ENCODE data around the gene MUC21. TPM values are rescaled to one million over a fixed set of nuclear protein-coding genes. Genes with fewer than 3 reads are reported as not detected.

Gene MUC21
- total and polyA plus RNA-seq, 2 donors (not counting 3 experiments of a cell fraction or from before 2014, with no cell fraction given): not detected

DNA sequence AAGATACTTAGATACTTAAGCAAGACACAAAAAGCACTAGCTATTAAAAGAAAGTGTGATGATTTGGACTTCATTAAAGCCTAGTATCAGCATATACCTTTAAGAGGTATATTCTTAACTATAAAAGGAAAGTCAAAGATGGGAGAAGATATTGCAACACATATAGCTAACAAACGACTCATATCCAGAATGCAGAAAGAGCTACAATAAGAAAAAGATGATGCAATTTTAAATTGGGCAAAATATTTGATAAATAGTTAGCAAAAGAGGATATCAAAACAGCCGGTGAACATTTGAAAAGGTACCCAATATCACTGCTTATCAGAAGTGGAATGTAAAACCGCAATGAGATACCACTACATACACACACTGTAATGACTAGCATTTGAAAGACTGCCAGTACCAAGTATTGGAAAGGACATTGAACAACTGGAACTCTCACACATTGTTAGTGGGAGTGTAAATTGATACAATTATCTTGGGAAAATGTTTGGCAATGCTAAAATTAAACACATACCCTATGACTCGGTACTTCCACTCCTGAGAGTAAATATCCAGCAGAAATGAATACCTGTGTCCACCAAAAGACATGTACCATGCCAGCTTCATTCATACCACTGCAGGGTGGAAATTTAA lies 52.5 kb downstream of the MUC21 start:
- Histone ChIP-seq H3K4me3 (replicated peaks in 1 of 3; ENCODE audit: insufficient read depth in 1 of 3, low read depth in 1 of 3, low read length in 3 of 3) (no peak overlapping the region), H3K27me3 (ENCODE audit: control insufficient read depth in 2 of 2, insufficient read depth in 2 of 2, low read length in 2 of 2) (peaks cover 9 to 10% of the 10 kb centered on the region in 2 experiments), H3K9ac (replicated peaks; ENCODE audit: extremely low read depth, insufficient read depth, low read length) (no peak overlapping the region), H3K27ac (ENCODE audit: insufficient read depth, low read depth, low read length) (no peak overlapping the region), H3K4me2 (ENCODE audit: insufficient read depth, low read length) (no peak overlapping the region), H4K20me1 (replicated peaks; ENCODE audit: control insufficient read depth, extremely low read depth, insufficient read depth, low read length) (no peaks in the 10 kb centered on the region), H3K36me3 (ENCODE audit: control insufficient read depth in 2 of 2, extremely low read depth in 1 of 2, insufficient read depth in 2 of 2, low read length in 2 of 2) (no peaks in the 10 kb centered on the region), H3K4me1 (ENCODE audit: control insufficient read depth, extremely low read depth, insufficient read depth, low read length) (no peaks in the 10 kb centered on the region), H2AFZ (ENCODE audit: low read depth, low read length) (no peak overlapping the region), H3K79me2 (ENCODE audit: control insufficient read depth, insufficient read depth, low read length) (no peaks in the 10 kb centered on the region), H3K9me1 (replicated peaks; ENCODE audit: control insufficient read depth, extremely low read depth, insufficient read depth, low read length) (no peaks in the 10 kb centered on the region), H3K9me3 (replicated peaks; ENCODE audit: control insufficient read depth, insufficient read depth, low read length) (no peaks in the 10 kb centered on the region)
- intact Hi-C loops (cut with micrococcal nuclease) (no loop called here), dilution Hi-C loops (cut with MboI; ENCODE audit: extremely low pct_ligation_motif_present, low sequenced_read_pairs) (no loop called here)
- TF ChIP-seq POLR2AphosphoS5 (IDR thresholded peaks at IDR 0.05; ENCODE audit: insufficient read depth, low read depth, low read length) (no peak), JUN (IDR thresholded peaks at IDR 0.05; ENCODE audit: borderline replicate concordance, insufficient read depth, insufficient read length, low read depth) (no peak), POLR2A (IDR thresholded peaks at IDR 0.05; ENCODE audit: low read depth, low read length) (no peak)
- TF ChIP-seq, protein P1, sequence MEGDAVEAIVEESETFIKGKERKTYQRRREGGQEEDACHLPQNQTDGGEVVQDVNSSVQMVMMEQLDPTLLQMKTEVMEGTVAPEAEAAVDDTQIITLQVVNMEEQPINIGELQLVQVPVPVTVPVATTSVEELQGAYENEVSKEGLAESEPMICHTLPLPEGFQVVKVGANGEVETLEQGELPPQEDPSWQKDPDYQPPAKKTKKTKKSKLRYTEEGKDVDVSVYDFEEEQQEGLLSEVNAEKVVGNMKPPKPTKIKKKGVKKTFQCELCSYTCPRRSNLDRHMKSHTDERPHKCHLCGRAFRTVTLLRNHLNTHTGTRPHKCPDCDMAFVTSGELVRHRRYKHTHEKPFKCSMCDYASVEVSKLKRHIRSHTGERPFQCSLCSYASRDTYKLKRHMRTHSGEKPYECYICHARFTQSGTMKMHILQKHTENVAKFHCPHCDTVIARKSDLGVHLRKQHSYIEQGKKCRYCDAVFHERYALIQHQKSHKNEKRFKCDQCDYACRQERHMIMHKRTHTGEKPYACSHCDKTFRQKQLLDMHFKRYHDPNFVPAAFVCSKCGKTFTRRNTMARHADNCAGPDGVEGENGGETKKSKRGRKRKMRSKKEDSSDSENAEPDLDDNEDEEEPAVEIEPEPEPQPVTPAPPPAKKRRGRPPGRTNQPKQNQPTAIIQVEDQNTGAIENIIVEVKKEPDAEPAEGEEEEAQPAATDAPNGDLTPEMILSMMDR (IDR thresholded peaks at IDR 0.05; ENCODE audit: extremely low read depth in 1 of 2, insufficient read depth in 1 of 2, low read depth in 1 of 2, low read length in 2 of 2): no peak
- POLR2A ChIA-PET: no interaction called here
- no peak for DNase-seq (ENCODE audit: low read depth, low spot score)
- no TSS peak for BruUV-seq (replicated peaks)
- no peak for FAIRE-seq
- CTCF ChIA-PET: interaction anchor here (1.3 kb wide), 1 partner anchor 16 kb away, joined by 3 read pairs; no protein-coding TSS in a partner anchor

DNA sequence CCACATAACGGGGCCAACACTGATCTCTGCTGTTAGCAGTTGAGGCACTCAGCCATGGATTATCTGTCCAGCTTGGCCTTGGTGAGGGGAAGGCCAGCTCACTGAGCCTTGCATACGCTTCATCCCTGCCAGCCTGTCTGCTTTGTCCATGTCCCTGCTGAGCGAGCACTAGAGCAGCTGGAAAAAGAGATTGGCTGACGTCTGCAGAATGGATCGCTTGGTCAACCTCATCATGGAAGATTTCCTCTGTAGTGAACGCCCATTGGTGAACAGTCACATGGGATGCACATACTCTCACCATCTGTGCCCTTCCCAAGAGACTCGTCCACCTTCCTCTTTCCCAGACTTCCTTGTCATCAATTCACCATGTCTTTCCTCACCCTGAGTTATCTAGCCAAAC lies 53.7 kb downstream of the MUC21 start:
- Histone ChIP-seq H2AFZ (ENCODE audit: low read depth, low read length) (no peak overlapping the region), H3K4me1 (ENCODE audit: control insufficient read depth, extremely low read depth, insufficient read depth, low read length) (no peaks in the 10 kb centered on the region), H3K79me2 (ENCODE audit: control insufficient read depth, insufficient read depth, low read length) (no peaks in the 10 kb centered on the region), H3K36me3 (ENCODE audit: control insufficient read depth in 2 of 2, extremely low read depth in 1 of 2, insufficient read depth in 2 of 2, low read length in 2 of 2) (no peaks in the 10 kb centered on the region), H3K9me1 (replicated peaks; ENCODE audit: control insufficient read depth, extremely low read depth, insufficient read depth, low read length) (no peaks in the 10 kb centered on the region), H4K20me1 (replicated peaks; ENCODE audit: control insufficient read depth, extremely low read depth, insufficient read depth, low read length) (no peaks in the 10 kb centered on the region), H3K27me3 (ENCODE audit: control insufficient read depth in 2 of 2, insufficient read depth in 2 of 2, low read length in 2 of 2) (peaks cover 9 to 13% of the 10 kb centered on the region in 2 experiments), H3K9ac (replicated peaks; ENCODE audit: extremely low read depth, insufficient read depth, low read length) (no peak overlapping the region), H3K27ac (ENCODE audit: insufficient read depth, low read depth, low read length) (no peak overlapping the region), H3K4me3 (replicated peaks in 1 of 3; ENCODE audit: insufficient read depth in 1 of 3, low read depth in 1 of 3, low read length in 3 of 3) (no peak overlapping the region), H3K4me2 (ENCODE audit: insufficient read depth, low read length) (no peak overlapping the region), H3K9me3 (replicated peaks; ENCODE audit: control insufficient read depth, insufficient read depth, low read length) (no peaks in the 10 kb centered on the region)
- ChIA-PET CTCF (interaction anchor here (0.8 kb wide), 2 partner anchors 43 to 122 kb away, joined by 3 to 4 read pairs; no protein-coding TSS in a partner anchor), POLR2A (no interaction called here)
- no TSS peak for BruUV-seq (replicated peaks)
- intact Hi-C loops (cut with micrococcal nuclease) (no loop called here), dilution Hi-C loops (cut with MboI; ENCODE audit: extremely low pct_ligation_motif_present, low sequenced_read_pairs) (no loop called here)
- no peak for DNase-seq (ENCODE audit: low read depth, low spot score)
- no peak for TF ChIP-seq FOS (IDR thresholded peaks at IDR 0.05; ENCODE audit: borderline replicate concordance, insufficient read depth, low read length)
- TF ChIP-seq, protein P2, sequence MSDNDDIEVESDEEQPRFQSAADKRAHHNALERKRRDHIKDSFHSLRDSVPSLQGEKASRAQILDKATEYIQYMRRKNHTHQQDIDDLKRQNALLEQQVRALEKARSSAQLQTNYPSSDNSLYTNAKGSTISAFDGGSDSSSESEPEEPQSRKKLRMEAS (IDR thresholded peaks at IDR 0.05; ENCODE audit: insufficient read depth, insufficient read length): no peak
- no peak for TF ChIP-seq GATA2 (IDR thresholded peaks at IDR 0.05; ENCODE audit: insufficient read depth, insufficient read length, low read depth, low read length)
- TF ChIP-seq EZH2 (IDR thresholded peaks at IDR 0.05; ENCODE audit: borderline replicate concordance, low read depth, low read length, severe bottlenecking): no peak
- no peak for TF ChIP-seq JUN (IDR thresholded peaks at IDR 0.05; ENCODE audit: borderline replicate concordance, insufficient read depth, insufficient read length, low read depth)
- TF ChIP-seq, protein P1 (IDR thresholded peaks at IDR 0.05; ENCODE audit: extremely low read depth in 1 of 2, insufficient read depth in 1 of 2, low read depth in 1 of 2, low read length in 2 of 2): no peak
- no peak for TF ChIP-seq POLR2A (IDR thresholded peaks at IDR 0.05; ENCODE audit: low read depth, low read length)
- TF ChIP-seq MYC (IDR thresholded peaks at IDR 0.05; ENCODE audit: low read depth, low read length): no peak
- TF ChIP-seq POLR2AphosphoS5 (IDR thresholded peaks at IDR 0.05; ENCODE audit: insufficient read depth, low read depth, low read length): no peak
- FAIRE-seq: no peak

Measured in endothelial cell of umbilical vein (primary cell).